Mesenchymal stem cell (in vitro differentiated cells and primary cell): ENCODE measurements around the gene ARHGDIG.

Source experiments
- DNase-seq: peaks from one replicate; pipeline ENCODE4 v3.0.0-alpha.2; 2013
- H2AFZ ChIP-seq: one replicate; pipeline ENCODE4 v1.6.1; 2013; ENCODE audit warnings: low read depth, mild to moderate bottlenecking, control low read depth, inconsistent platforms, low read length, moderate library complexity
- H2AK5ac ChIP-seq: 2 replicates; pipeline ENCODE4 v1.6.1; 2013; ENCODE audit warnings: low read length, moderate library complexity, mild to moderate bottlenecking, inconsistent platforms; ENCODE audit not compliant: severe bottlenecking
- H2BK120ac ChIP-seq: one replicate; pipeline ENCODE4 v1.6.1; 2013; ENCODE audit warnings: low read depth, mild to moderate bottlenecking, inconsistent platforms, low read length, moderate library complexity
- H2BK12ac ChIP-seq, 2 experiments: one replicate each; pipeline ENCODE4 v1.6.1; 2013; ENCODE audit warnings: inconsistent platforms in 2 of 2, low read length in 2 of 2, mild to moderate bottlenecking in 2 of 2, moderate library complexity in 2 of 2, control low read depth in 1 of 2
- H2BK15ac ChIP-seq: one replicate; pipeline ENCODE4 v1.6.1; 2013; ENCODE audit warnings: mild to moderate bottlenecking, low read depth, inconsistent platforms; ENCODE audit not compliant: poor library complexity, severe bottlenecking
- H2BK5ac ChIP-seq: 2 replicates; pipeline ENCODE4 v1.6.1; 2013; ENCODE audit warnings: low read depth, mild to moderate bottlenecking, low read length, control low read depth, inconsistent platforms; ENCODE audit not compliant: poor library complexity, severe bottlenecking
- H3K14ac ChIP-seq, 2 experiments: one replicate each; pipeline ENCODE4 v1.6.1; 2013; ENCODE audit warnings: inconsistent platforms in 2 of 2, low read length in 2 of 2, control low read depth in 1 of 2, mild to moderate bottlenecking in 1 of 2, moderate library complexity in 1 of 2
- H3K18ac ChIP-seq, 2 experiments: one replicate each; pipeline ENCODE4 v1.6.1; 2013; ENCODE audit warnings: inconsistent platforms in 2 of 2, low read length in 2 of 2, control low read depth in 1 of 2, low read depth in 1 of 2, mild to moderate bottlenecking in 1 of 2
- H3K23ac ChIP-seq, 2 experiments: one replicate each; pipeline ENCODE4 v1.6.1; 2013; ENCODE audit warnings: inconsistent platforms in 2 of 2, low read length in 2 of 2, mild to moderate bottlenecking in 2 of 2, moderate library complexity in 2 of 2, control low read depth in 1 of 2
- H3K27ac ChIP-seq: 2 replicates; pipeline ENCODE4 v1.5.1; 2013; ENCODE audit warnings: mild to moderate bottlenecking, moderate library complexity, low read length, control low read depth, inconsistent platforms; ENCODE audit not compliant: poor library complexity, severe bottlenecking
- H3K27me3 ChIP-seq, 2 experiments: 2 replicates each; pipeline versions ENCODE4 v1.6.1 to v1.7.0; 2013; ENCODE audit warnings: low read length in 2 of 2, mild to moderate bottlenecking in 2 of 2, moderate library complexity in 2 of 2, control low read depth in 1 of 2, inconsistent platforms in 1 of 2; ENCODE audit not compliant: control insufficient read depth in 1 of 2, insufficient read depth in 1 of 2
- H3K36me3 ChIP-seq, 2 experiments: 2 replicates each; pipeline versions ENCODE4 v1.6.1 to v1.7.0; 2013; ENCODE audit warnings: low read length in 2 of 2, control low read depth in 1 of 2, inconsistent platforms in 1 of 2, low read depth in 1 of 2, mild to moderate bottlenecking in 1 of 2; ENCODE audit not compliant: insufficient read depth in 2 of 2, control insufficient read depth in 1 of 2
- H3K4ac ChIP-seq, 2 experiments: one replicate each; pipeline ENCODE4 v1.6.1; 2013; ENCODE audit warnings: inconsistent platforms in 2 of 2, low read length in 2 of 2, mild to moderate bottlenecking in 2 of 2, moderate library complexity in 2 of 2, control low read depth in 1 of 2, low read depth in 1 of 2
- H3K4me1 ChIP-seq: 2 replicates; pipeline ENCODE4 v1.6.1; 2013; ENCODE audit warnings: low read depth, low read length, control low read depth; ENCODE audit not compliant: control insufficient read depth, insufficient read depth
- H3K4me2 ChIP-seq: 2 replicates; pipeline ENCODE4 v1.6.1; 2013; ENCODE audit warnings: low read length, mild to moderate bottlenecking, inconsistent platforms; ENCODE audit not compliant: poor library complexity, severe bottlenecking
- H3K4me3 ChIP-seq, 2 experiments: 2 replicates each; pipeline versions ENCODE4 v1.5.1 to v1.7.0; 2013; ENCODE audit warnings: low read length in 2 of 2, mild to moderate bottlenecking in 2 of 2, control low read depth in 1 of 2, low read depth in 1 of 2; ENCODE audit not compliant: insufficient read depth in 1 of 2
- H3K79me1 ChIP-seq: replicated peaks from 2 replicates; pipeline ENCODE4 v1.6.1; 2013; ENCODE audit warnings: mild to moderate bottlenecking, control low read depth, low read length, inconsistent platforms; ENCODE audit not compliant: poor library complexity, severe bottlenecking
- H3K9ac ChIP-seq: 2 replicates; pipeline ENCODE4 v1.7.0; 2013; ENCODE audit warnings: mild to moderate bottlenecking, low read length, moderate library complexity
- H3K9me3 ChIP-seq: 2 replicates; pipeline ENCODE4 v1.7.0; 2013; ENCODE audit warnings: mild to moderate bottlenecking, low read length; ENCODE audit not compliant: control insufficient read depth
- H4K8ac ChIP-seq: one replicate; pipeline ENCODE4 v1.6.1; 2013; ENCODE audit warnings: inconsistent platforms, mild to moderate bottlenecking, low read length, moderate library complexity
- H4K91ac ChIP-seq: one replicate; pipeline ENCODE4 v1.6.1; 2013; ENCODE audit warnings: mild to moderate bottlenecking, low read length, inconsistent platforms
- WGBS: methylation state at CpG from one replicate; pipeline ENCODE4 v1.1.7; 2013; ENCODE audit warnings: mixed read lengths; 5-methylcytosine and 5-hydroxymethylcytosine counted together

Gene ARHGDIG

GRCh38 chr16:316741-317464 lies 36.5 kb downstream of the ARHGDIG start:
- H2BK15ac ChIP-seq = no peak overlapping the region
- no peak overlapping the region for H4K8ac ChIP-seq
- 96% methylated on average over 19 of the region's 19 CpGs for WGBS
- no peak overlapping the region for H3K27ac ChIP-seq
- peaks cover 37 to 54% of the 10 kb centered on the region in 2 experiments for H3K36me3 ChIP-seq
- H3K27me3 ChIP-seq = no peaks in the 10 kb centered on the region
- H3K9me3 ChIP-seq = no peaks in the 10 kb centered on the region
- H2BK5ac ChIP-seq = no peak overlapping the region
- peaks cover 44% of the 10 kb centered on the region for H3K79me1 ChIP-seq
- no peak overlapping the region for H2AFZ ChIP-seq
- H4K91ac ChIP-seq = no peak overlapping the region
- no peak overlapping the region for H2AK5ac ChIP-seq
- H3K4me1 ChIP-seq = peaks cover 8% of the 10 kb centered on the region
- no peak overlapping the region for H2BK120ac ChIP-seq
- H3K4ac ChIP-seq = no peak overlapping the region
- H3K4me3 ChIP-seq = no peak overlapping the region
- no peak overlapping the region for H3K4me2 ChIP-seq
- H3K14ac ChIP-seq = peak overlapping the region in 1 of 2 experiments; percentile 46
- H3K23ac ChIP-seq = no peak overlapping the region
- no peak overlapping the region for H3K18ac ChIP-seq
- no peak overlapping the region for H2BK12ac ChIP-seq
- DNase-seq = no peak
- no peak overlapping the region for H3K9ac ChIP-seq

- H2AFZ ChIP-seq = no peak overlapping the region
- H2BK5ac ChIP-seq = no peak overlapping the region
- 94% methylated on average over 5 of the region's 5 CpGs for WGBS
- peaks cover 34 to 55% of the 10 kb centered on the region in 2 experiments for H3K36me3 ChIP-seq
- H3K27me3 ChIP-seq = no peaks in the 10 kb centered on the region
- H3K79me1 ChIP-seq = peaks cover 41% of the 10 kb centered on the region
- H3K23ac ChIP-seq = no peak overlapping the region
- no peak overlapping the region for H3K27ac ChIP-seq
- H3K9ac ChIP-seq = no peak overlapping the region
- H3K4me2 ChIP-seq = no peak overlapping the region
- no peak overlapping the region for H2AK5ac ChIP-seq
- H3K4me1 ChIP-seq = peaks cover 8% of the 10 kb centered on the region
- H2BK15ac ChIP-seq = no peak overlapping the region
- no peaks in the 10 kb centered on the region for H3K9me3 ChIP-seq
- no peak overlapping the region for H2BK120ac ChIP-seq
- H4K8ac ChIP-seq = no peak overlapping the region
- no peak overlapping the region for H2BK12ac ChIP-seq
- H3K14ac ChIP-seq = no peak overlapping the region
- DNase-seq = no peak
- no peak overlapping the region for H3K4ac ChIP-seq
- no peak overlapping the region for H3K18ac ChIP-seq
- no peak overlapping the region for H4K91ac ChIP-seq
- no peak overlapping the region for H3K4me3 ChIP-seq
Observed at GRCh38 chr16:317583-317982, 37.2 kb downstream of the ARHGDIG start.

GRCh38 chr16:318628-319027 lies 38.2 kb downstream of the ARHGDIG start:
- Histone ChIP-seq H4K91ac (no peak overlapping the region), H3K4me3 (peak overlapping the region in 1 of 2 experiments; percentile 18), H2AFZ (no peak overlapping the region), H3K4me2 (no peak overlapping the region), H3K23ac (no peak overlapping the region), H2BK15ac (no peak overlapping the region), H3K79me1 (peaks cover 42% of the 10 kb centered on the region), H2AK5ac (no peak overlapping the region), H2BK5ac (no peak overlapping the region), H2BK120ac (no peak overlapping the region), H3K36me3 (peaks cover 24 to 47% of the 10 kb centered on the region in 2 experiments), H4K8ac (no peak overlapping the region), H3K27ac (no peak overlapping the region), H3K27me3 (no peaks in the 10 kb centered on the region), H3K4me1 (peaks cover 8% of the 10 kb centered on the region), H3K14ac (no peak overlapping the region), H3K18ac (no peak overlapping the region), H3K9ac (no peak overlapping the region), H2BK12ac (no peak overlapping the region), H3K4ac (no peak overlapping the region), H3K9me3 (no peaks in the 10 kb centered on the region)
- 86% methylated on average over 22 of the region's 22 CpGs for WGBS
- DNase-seq = no peak

- H3K27ac ChIP-seq = no peak overlapping the region
- no peak overlapping the region for H4K91ac ChIP-seq
- H3K23ac ChIP-seq = no peak overlapping the region
- DNase-seq = no peak
- H2BK120ac ChIP-seq = no peak overlapping the region
- no peak overlapping the region for H3K18ac ChIP-seq
- H2AK5ac ChIP-seq = no peak overlapping the region
- no peak overlapping the region for H2AFZ ChIP-seq
- no peak overlapping the region for H3K4me3 ChIP-seq
- peaks cover 15 to 41% of the 10 kb centered on the region in 2 experiments for H3K36me3 ChIP-seq
- no peak overlapping the region for H2BK15ac ChIP-seq
- no peaks in the 10 kb centered on the region for H3K9me3 ChIP-seq
- peaks cover 21% of the 10 kb centered on the region for H3K4me1 ChIP-seq
- peaks cover 46% of the 10 kb centered on the region for H3K79me1 ChIP-seq
- H3K9ac ChIP-seq = no peak overlapping the region
- H4K8ac ChIP-seq = no peak overlapping the region
- H3K4me2 ChIP-seq = no peak overlapping the region
- no peak overlapping the region for H2BK12ac ChIP-seq
- H2BK5ac ChIP-seq = no peak overlapping the region
- no peak overlapping the region for H3K4ac ChIP-seq
- H3K27me3 ChIP-seq = no peaks in the 10 kb centered on the region
- WGBS = 99% methylated on average over 5 of the region's 5 CpGs
- no peak overlapping the region for H3K14ac ChIP-seq
Observed at GRCh38 chr16:320206-320605, 39.8 kb downstream of the ARHGDIG start.
